ENCODE results near the gene NFATC2IP. TPM values are rescaled to one million over a fixed set of nuclear protein-coding genes. Genes with fewer than 3 reads are reported as not detected.
"Not testable (repeated sequence)": the region's sequence is repeated elsewhere in the genome, so short reads cannot be mapped to it uniquely, and the experiment has no call there.

Gene NFATC2IP
- total RNA-seq, 1 experiment from 2014 or later = 91.0 TPM

DNA sequence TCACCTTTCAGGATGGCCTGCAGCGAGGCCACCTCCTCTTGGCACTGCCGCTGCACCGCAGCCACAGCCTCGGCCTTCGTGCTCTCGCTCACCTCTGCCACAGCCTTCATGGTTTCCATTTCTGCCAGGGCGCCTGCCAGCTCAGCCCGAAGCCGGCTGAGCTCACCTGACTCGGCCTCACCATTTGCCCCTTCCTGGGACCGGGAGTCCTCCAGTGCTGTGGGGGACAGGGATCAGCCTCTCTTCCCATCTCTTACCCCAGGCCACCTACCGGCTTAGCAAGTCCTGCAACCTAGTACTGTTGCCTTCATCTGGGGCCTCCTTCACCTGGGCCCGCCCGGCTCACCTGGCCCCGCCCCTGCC, 26.4 kb upstream of the NFATC2IP start:
- intact Hi-C loops (cut with micrococcal nuclease; ENCODE audit: unreplicated experiment) = no loop called here
- Mint-ChIP-seq H3K4me1 (ENCODE audit: low read depth, unreplicated experiment) (peaks cover 15% of the 10 kb centered on the region), H3K4me3 (ENCODE audit: low read depth, unreplicated experiment) (peak overlapping the region; percentile 90), H3K27me3 (ENCODE audit: unreplicated experiment) (no peaks in the 10 kb centered on the region), H3K27ac (ENCODE audit: unreplicated experiment) (peak overlapping the region; percentile 87), H3K9me3 (ENCODE audit: low read depth, unreplicated experiment) (no peaks in the 10 kb centered on the region), H3K36me3 (ENCODE audit: insufficient read depth, unreplicated experiment) (peaks cover 35% of the 10 kb centered on the region)
- no TSS peak for BruUV-seq (replicated peaks)
- no peak for DNase-seq
- TF ChIP-seq CTCF (IDR thresholded peaks at IDR 0.05; ENCODE audit: unreplicated experiment) = peak; percentile 30
- CTCF ChIA-PET = interaction anchor here (0.8 to 1.2 kb wide), 2 partner anchors 21 to 40 kb away, joined by 4 read pairs; no protein-coding TSS in a partner anchor

- peak; percentile 100 for DNase-seq
- Mint-ChIP-seq H3K27ac (ENCODE audit: unreplicated experiment) (peak within 1 kb of the TSS; percentile 87), H3K4me1 (ENCODE audit: low read depth, unreplicated experiment) (peaks cover 15% of the 10 kb centered on the region), H3K36me3 (ENCODE audit: insufficient read depth, unreplicated experiment) (peaks cover 35% of the 10 kb centered on the region), H3K27me3 (ENCODE audit: unreplicated experiment) (no peaks in the 10 kb centered on the region), H3K4me3 (ENCODE audit: low read depth, unreplicated experiment) (peak within 1 kb of the TSS; percentile 90), H3K9me3 (ENCODE audit: low read depth, unreplicated experiment) (no peaks in the 10 kb centered on the region)
- TF ChIP-seq CTCF (IDR thresholded peaks at IDR 0.05; ENCODE audit: unreplicated experiment) = peak; percentile 3
- intact Hi-C loops (cut with micrococcal nuclease; ENCODE audit: unreplicated experiment) = no loop called here
- BruUV-seq (replicated peaks) = no TSS peak
- CTCF ChIA-PET = interaction anchor here (0.8 to 1.1 kb wide), 2 partner anchors 40 to 52 kb away, joined by 4 read pairs; no protein-coding TSS in a partner anchor
These were observed 25.9 kb upstream of the NFATC2IP start, which contains the start of gene RABEP2 for GRCh38 chr16:28924762-28925385. TSS of gene RABEP2 (minus strand) at chr16:28925238. CDS start at chr16:28925163, 75 bp downstream.

DNA sequence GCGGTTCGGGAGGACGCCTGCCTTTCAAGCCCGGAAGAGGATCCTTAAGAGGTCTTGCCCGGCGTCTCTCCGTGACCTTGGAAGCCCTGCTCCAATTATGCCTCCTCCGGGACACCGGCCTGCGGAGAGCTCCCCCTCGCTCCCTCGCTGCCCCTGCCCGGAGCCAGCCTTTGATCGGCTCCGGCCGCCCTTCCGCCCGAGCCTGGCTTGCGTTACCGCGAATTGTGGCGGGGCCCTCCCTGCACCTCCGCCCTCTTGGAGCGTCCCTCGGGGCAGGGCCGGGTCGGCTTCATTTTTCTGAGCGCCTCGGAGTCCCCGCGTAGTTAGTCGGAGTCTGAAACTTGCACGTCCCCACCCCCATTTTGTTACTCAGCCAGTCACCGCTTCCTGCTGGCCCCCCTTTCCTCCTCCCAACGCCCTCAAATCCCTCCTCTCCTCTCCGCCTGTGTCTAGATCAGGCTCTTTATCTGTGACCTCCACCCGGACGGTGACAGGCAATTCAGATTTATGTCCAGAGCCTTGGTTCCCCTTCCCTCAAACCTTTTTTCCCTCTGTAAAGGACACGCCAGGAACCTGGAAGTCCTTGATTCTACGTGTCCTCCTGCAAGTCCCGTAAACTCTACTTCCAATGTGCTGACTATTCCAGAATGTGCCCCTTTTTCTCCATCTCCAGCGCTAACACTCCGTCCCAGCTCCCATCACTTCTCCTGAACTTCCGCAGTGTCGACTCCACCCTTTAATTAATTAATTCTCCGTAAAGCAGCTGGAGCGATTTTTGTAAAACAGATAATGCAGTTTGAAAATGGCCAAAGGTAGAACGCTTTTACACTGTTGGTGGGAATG, 25.1 kb upstream of the NFATC2IP start:
- no peaks in the 10 kb centered on the region for H3K9me3 Mint-ChIP-seq (ENCODE audit: low read depth, unreplicated experiment)
- H3K27me3 Mint-ChIP-seq (ENCODE audit: unreplicated experiment) = no peaks in the 10 kb centered on the region
- BruUV-seq (replicated peaks) = TSS peak; percentile 90
- peak; percentile 73 for DNase-seq
- peaks cover 15% of the 10 kb centered on the region for H3K4me1 Mint-ChIP-seq (ENCODE audit: low read depth, unreplicated experiment)
- H3K4me3 Mint-ChIP-seq (ENCODE audit: low read depth, unreplicated experiment) = peak overlapping the region; percentile 90
- CTCF ChIA-PET = interaction anchor here (0.6 to 1.1 kb wide), 2 partner anchors 52 to 54 kb away, joined by 4 read pairs; no protein-coding TSS in a partner anchor
- intact Hi-C loops (cut with micrococcal nuclease; ENCODE audit: unreplicated experiment) = no loop called here
- no peak for TF ChIP-seq CTCF (IDR thresholded peaks at IDR 0.05; ENCODE audit: unreplicated experiment)
- H3K27ac Mint-ChIP-seq (ENCODE audit: unreplicated experiment) = peak overlapping the region; percentile 87
- peaks cover 35% of the 10 kb centered on the region for H3K36me3 Mint-ChIP-seq (ENCODE audit: insufficient read depth, unreplicated experiment)

GRCh38 chr16:28926284-28926683, 24.5 kb upstream of the NFATC2IP start:
- H3K9me3 Mint-ChIP-seq (ENCODE audit: low read depth, unreplicated experiment); DNase-seq; BruUV-seq (replicated peaks); H3K27me3 Mint-ChIP-seq (ENCODE audit: unreplicated experiment); intact Hi-C loops (cut with micrococcal nuclease; ENCODE audit: unreplicated experiment): not testable (repeated sequence)
- H3K4me1 Mint-ChIP-seq (ENCODE audit: low read depth, unreplicated experiment) = peaks cover 15% of the 10 kb centered on the region
- H3K36me3 Mint-ChIP-seq (ENCODE audit: insufficient read depth, unreplicated experiment) = peaks cover 35% of the 10 kb centered on the region
- H3K27ac Mint-ChIP-seq (ENCODE audit: unreplicated experiment) = peak overlapping the region; percentile 87
- peak overlapping the region; percentile 90 for H3K4me3 Mint-ChIP-seq (ENCODE audit: low read depth, unreplicated experiment)
- CTCF ChIA-PET = interaction anchor here (0.6 kb wide), 1 partner anchor 53 kb away, joined by 4 read pairs; no protein-coding TSS in a partner anchor

Data from Calu3 (cell line).